Thyroid gland (tissue), 4 donors: ENCODE results near the gene PITPNC1.

Experiments
- CTCF ChIP-seq, 6 experiments: fragments of 200-600 bp in 3 of 6; fragments of 450-650 bp in 3 of 6; sonication (generic) in 3 of 6; IDR thresholded peaks; one replicate each; pipeline ENCODE4 v1.5.1; 2016 to 2019; ENCODE audit warnings: antibody characterized with exemption in 6 of 6, mild to moderate bottlenecking in 2 of 6, inconsistent platforms in 1 of 6, moderate library complexity in 1 of 6
- POLR2A ChIP-seq, 2 donors: fragments of 450-650 bp; IDR thresholded peaks; one replicate each; pipeline ENCODE4 v1.6.1; 2017; ENCODE audit warnings: antibody characterized with exemption in 2 of 2, mild to moderate bottlenecking in 2 of 2, moderate library complexity in 1 of 2

DNA sequence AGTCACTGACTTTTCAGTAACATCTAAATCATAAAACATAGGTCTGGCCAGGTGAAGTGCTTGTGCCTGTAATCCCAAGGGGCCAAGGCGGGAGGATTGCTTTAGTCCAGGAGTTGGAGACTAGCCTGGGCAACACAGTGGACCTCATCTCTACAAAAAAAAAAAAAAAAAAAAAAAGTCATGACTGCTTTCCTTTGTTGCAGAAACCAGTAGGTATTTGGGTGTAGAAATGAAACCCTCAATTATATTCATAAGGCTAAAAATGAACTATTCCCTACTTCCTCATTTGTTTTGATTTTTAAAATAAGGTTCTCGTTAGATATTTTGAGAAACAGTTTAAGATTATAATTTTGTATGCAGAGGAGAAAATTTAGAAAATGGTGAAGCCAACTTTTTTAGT, 26.0 kb downstream of the PITPNC1 start:
- TF ChIP-seq CTCF (IDR thresholded peaks at IDR 0.05), result no peak
- TF ChIP-seq POLR2A (IDR thresholded peaks at IDR 0.05), result no peak
